ENCODE measurements around the gene CRLF3.

- TF ChIP-seq GATA2 (IDR thresholded peaks at IDR 0.05; ENCODE audit: low read depth, low read length) (no peak), GATA3 (IDR thresholded peaks at IDR 0.05; ENCODE audit: low read depth, low read length) (no peak)
Observed at GRCh38 chr17:30858556-30859250, 34.2 kb upstream of the CRLF3 start.
